Heart left ventricle (tissue), 11 donors: ENCODE data around the gene TMEM163. TPM values are rescaled to one million over a fixed set of nuclear protein-coding genes. Genes with fewer than 3 reads are reported as not detected.

Source experiments
- polyA plus RNA-seq, 2 donors: library from polyadenylated mRNA; stranded (reverse); fragments of 200-250 nt; gene quantifications; one replicate each; pipeline ENCODE4 v1.2.3, GENCODE V29; 2013
- total RNA-seq, 9 donors: library from RNA; depleted of rRNA in 2 of 9; stranded (reverse); fragments of >200 nt in 2 of 9; fragmentation: NEBNext Ultra II Directional in 3 of 9; extraction: Animal tissue kit (Norgen Biotek cat#: 25700) in 3 of 9; gene quantifications; one replicate each; pipeline versions ENCODE4 v1.1.0 to v1.2.4, GENCODE V29; 2016 to 2023
- donor health status: ischemic (EF 13 %, LVEDD 7.1; RV severe dilation, severe dysfunction).
- donor health status: healthy with polysubstance abuse.
- donor health status: DM: no; HTN: yes; CAD: no.
- donor health status: DM: no; HTN: no; CAD: no.
- donor health status: ischemic (EF 25% LVEDD 5.7; RV mildly dilated, moderate dysfunction).
- donor health status: healthy.
- donor health status: DM: yes; HTN: yes; CAD: no.
- donor health status: PGD.
- donor health status: nonischemic (EF 23%, LVEDD 6.1; RV moderate dilation, normal function).

Gene TMEM163
- total and polyA plus RNA-seq, 11 donors = 0.14 to 1.4 (median 0.47) TPM

Other genes with a start within 250 kb of the TMEM163 start
- gene ACMSD, start 119.6 kb upstream of the TMEM163 start, total RNA-seq = not detected
- gene ACMSD, start 119.6 kb upstream of the TMEM163 start, polyA plus RNA-seq = not detected
- gene CCNT2, start 199.8 kb upstream of the TMEM163 start, total RNA-seq = 10 to 100 TPM; 11.9 to 26.8 (median 20.1) TPM
- 1 to 10 TPM; 6.7 to 8.6 TPM for gene CCNT2, start 199.8 kb upstream of the TMEM163 start, polyA plus RNA-seq